Liver (tissue), 9 donors: ENCODE data around the gene FKBP1B. TPM values are rescaled to one million over a fixed set of nuclear protein-coding genes. Genes with fewer than 3 reads are reported as not detected.

Experiments
- DNase-seq: peaks from one replicate; pipeline ENCODE4 v3.0.0-alpha.2; 2017; ENCODE audit warnings: low spot score
- H3K27ac ChIP-seq, 2 donors: one replicate each; pipeline ENCODE4 v1.7.0; 2013; ENCODE audit warnings: inconsistent platforms in 2 of 2, low read length in 2 of 2, control low read depth in 1 of 2, low read depth in 1 of 2, mild to moderate bottlenecking in 1 of 2
- H3K27me3 ChIP-seq, 4 donors: one replicate each; pipeline versions ENCODE4 v1.6.1 to v1.7.0; 2013; ENCODE audit warnings: low read length in 3 of 4, inconsistent platforms in 1 of 4, mild to moderate bottlenecking in 1 of 4, moderate library complexity in 1 of 4; ENCODE audit not compliant: control insufficient read depth in 4 of 4, insufficient read depth in 4 of 4
- H3K36me3 ChIP-seq, 4 donors: one replicate each; pipeline versions ENCODE4 v1.6.1 to v1.7.0; 2013; ENCODE audit warnings: low read length in 3 of 4, mild to moderate bottlenecking in 3 of 4, low read depth in 1 of 4, moderate library complexity in 1 of 4; ENCODE audit not compliant: control insufficient read depth in 4 of 4, insufficient read depth in 3 of 4
- H3K4me1 ChIP-seq, 4 donors: one replicate each; pipeline versions ENCODE4 v1.6.1 to v1.7.0; 2013; ENCODE audit warnings: low read length in 3 of 4, mild to moderate bottlenecking in 3 of 4, moderate library complexity in 1 of 4; ENCODE audit not compliant: control insufficient read depth in 4 of 4, insufficient read depth in 4 of 4
- H3K4me3 ChIP-seq, 3 donors: one replicate each; pipeline versions ENCODE4 v1.6.1 to v1.7.0; 2013; ENCODE audit warnings: low read length in 3 of 3, control low read depth in 1 of 3, low read depth in 1 of 3, mild to moderate bottlenecking in 1 of 3
- H3K9ac ChIP-seq, 2 donors: one replicate each; pipeline ENCODE4 v1.7.0; 2013; ENCODE audit warnings: low read length in 2 of 2, mild to moderate bottlenecking in 2 of 2, moderate library complexity in 2 of 2, control low read depth in 1 of 2, low read depth in 1 of 2
- H3K9me3 ChIP-seq, 4 donors: one replicate each; pipeline versions ENCODE4 v1.6.1 to v1.7.0; 2013; ENCODE audit warnings: low read length in 3 of 4; ENCODE audit not compliant: control insufficient read depth in 4 of 4
- EGR1 ChIP-seq, 2 donors: IDR thresholded peaks; 2 replicates each; pipeline ENCODE4 v1.6.1; 2016 to 2018; ENCODE audit warnings: antibody characterized with exemption in 2 of 2, low read depth in 2 of 2
- FOXA1 ChIP-seq: IDR thresholded peaks from 2 replicates; pipeline ENCODE4 v1.6.1; 2016; ENCODE audit warnings: antibody characterized with exemption
- FOXA2 ChIP-seq: IDR thresholded peaks from 2 replicates; pipeline ENCODE4 v1.6.1; 2016; ENCODE audit warnings: antibody characterized with exemption
- GABPA ChIP-seq, 2 donors: IDR thresholded peaks in 1 of 2; conservative IDR thresholded peaks in 1 of 2; 2 replicates each; pipeline ENCODE4 v1.6.1; 2016; ENCODE audit warnings: antibody characterized with exemption in 2 of 2, mild to moderate bottlenecking in 1 of 2, moderate library complexity in 1 of 2
- HNF4A ChIP-seq, 2 donors: conservative IDR thresholded peaks; 2 replicates each; pipeline ENCODE4 v1.6.1; 2016; ENCODE audit warnings: antibody characterized with exemption in 2 of 2, mild to moderate bottlenecking in 2 of 2
- HNF4G ChIP-seq: IDR thresholded peaks from 2 replicates; pipeline ENCODE4 v1.6.1; 2016; ENCODE audit warnings: antibody characterized with exemption
- JUND ChIP-seq, 2 donors: IDR thresholded peaks; 2 replicates each; pipeline ENCODE4 v1.6.1; 2016; ENCODE audit warnings: antibody characterized with exemption in 2 of 2
- NR2F2 ChIP-seq: IDR thresholded peaks from 2 replicates; pipeline ENCODE4 v1.6.1; 2016; ENCODE audit warnings: antibody characterized with exemption
- RAD21 ChIP-seq, 2 donors: IDR thresholded peaks; 2 replicates each; pipeline ENCODE4 v1.6.1; 2016; ENCODE audit warnings: antibody characterized with exemption in 2 of 2, mild to moderate bottlenecking in 2 of 2
- REST ChIP-seq: IDR thresholded peaks from 2 replicates; pipeline ENCODE4 v1.6.1; 2016; ENCODE audit warnings: antibody characterized with exemption, mild to moderate bottlenecking
- RXRA ChIP-seq, 2 donors: IDR thresholded peaks; 2 replicates each; pipeline ENCODE4 v1.6.1; 2017 to 2018; ENCODE audit warnings: antibody characterized with exemption in 2 of 2, mild to moderate bottlenecking in 1 of 2
- SP1 ChIP-seq: IDR thresholded peaks from 2 replicates; pipeline ENCODE4 v1.6.1; 2018; ENCODE audit warnings: antibody characterized with exemption, mild to moderate bottlenecking
- TAF1 ChIP-seq: conservative IDR thresholded peaks from 2 replicates; pipeline ENCODE4 v1.6.1; 2016; ENCODE audit warnings: antibody characterized with exemption, mild to moderate bottlenecking
- YY1 ChIP-seq: IDR thresholded peaks from 2 replicates; pipeline ENCODE4 v1.6.1; 2016; ENCODE audit warnings: antibody characterized with exemption, mild to moderate bottlenecking
- ZBTB33 ChIP-seq: IDR thresholded peaks from 2 replicates; pipeline ENCODE4 v1.6.1; 2016; ENCODE audit warnings: antibody characterized with exemption
- WGBS: extraction: QIAGEN DNeasy Blood & Tissue Kit; methylation state at CpG from one replicate; pipeline ENCODE4 v1.1.7; 2013; 5-methylcytosine and 5-hydroxymethylcytosine counted together
- polyA plus RNA-seq, 2 donors: library from polyadenylated mRNA; stranded (reverse) in 1 of 2; unstranded in 1 of 2; fragments of 200-250 nt in 1 of 2; fragments of >200 nt in 1 of 2; fragmentation: Nextera tagmentation in 1 of 2; extraction: Ambion mirVana in 1 of 2; gene quantifications; one replicate each; pipeline versions ENCODE4 v1.2.1 to v1.2.3, GENCODE V29; 2013 to 2015
- total RNA-seq, 2 donors: library from RNA; depleted of rRNA; stranded (reverse); fragments of >200 nt; gene quantifications; one replicate each; pipeline ENCODE4 v1.2.3, GENCODE V29; 2014
- TF ChIP-seq, protein P1 (sequence below): IDR thresholded peaks from 2 replicates; pipeline ENCODE4 v1.6.1; 2016; ENCODE audit warnings: antibody characterized with exemption
- TF ChIP-seq, protein P2 (sequence below): fragments of 150-350 bp; IDR thresholded peaks from 2 replicates; pipeline ENCODE4 v1.5.1; 2017; ENCODE audit warnings: improper control_type of control experiment, low read depth, low read length; ENCODE audit not compliant: missing input control
- TF ChIP-seq, protein P3 (sequence below): IDR thresholded peaks from 2 replicates; pipeline ENCODE4 v1.6.1; 2016; ENCODE audit warnings: antibody characterized with exemption
- donor health status: healthy.
- donor health status: healthy.
- donor health status: healthy.
- donor health status: healthy.
- donor health status: healthy.

Gene FKBP1B
- total and polyA plus RNA-seq, 4 donors = 3.6 to 23.6 (median 11.5) TPM

DNA sequence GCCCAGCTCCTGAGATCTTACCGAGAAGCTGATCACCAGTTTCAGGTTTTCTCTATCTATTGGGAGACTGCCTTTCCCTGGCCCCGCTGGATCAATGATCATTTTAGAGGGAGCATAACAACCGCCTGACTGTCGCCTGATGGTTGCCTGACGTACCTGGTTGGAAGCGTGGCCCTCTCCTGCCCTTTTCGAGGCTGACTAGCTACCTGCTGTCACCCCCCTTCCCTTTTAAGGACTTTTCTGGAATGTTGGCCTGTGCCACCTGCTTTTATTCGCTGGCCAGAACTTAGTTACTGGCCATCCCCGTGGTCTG, 40.2 kb upstream of the FKBP1B start:
- Histone ChIP-seq H3K27ac (no peak overlapping the region), H3K36me3 (no peaks in the 10 kb centered on the region), H3K4me1 (peaks cover 3 to 10% (median 6%) of the 10 kb centered on the region in 4 donors), H3K9me3 (no peaks in the 10 kb centered on the region), H3K9ac (no peak overlapping the region), H3K4me3 (peak overlapping the region in 2 of 3 donors; percentile 42 to 54), H3K27me3 (no peaks in the 10 kb centered on the region)
- DNase-seq = no peak
- TF ChIP-seq TAF1 (no peak), JUND (IDR thresholded peaks at IDR 0.05) (no peak), HNF4A (conservative IDR thresholded peaks at IDR 0.05) (no peak), NR2F2 (no peak), YY1 (no peak), HNF4G (no peak), RXRA (IDR thresholded peaks at IDR 0.05) (no peak), REST (no peak), SP1 (no peak), GABPA (IDR thresholded peaks at IDR 0.05 in 1 of 2, conservative IDR thresholded peaks at IDR 0.05 in 1 of 2) (no peak), EGR1 (IDR thresholded peaks at IDR 0.05; ENCODE audit: low read depth in 2 of 2) (no peak), FOXA1 (no peak), RAD21 (IDR thresholded peaks at IDR 0.05) (no peak), ZBTB33 (no peak), FOXA2 (no peak)
- TF ChIP-seq, protein P1, sequence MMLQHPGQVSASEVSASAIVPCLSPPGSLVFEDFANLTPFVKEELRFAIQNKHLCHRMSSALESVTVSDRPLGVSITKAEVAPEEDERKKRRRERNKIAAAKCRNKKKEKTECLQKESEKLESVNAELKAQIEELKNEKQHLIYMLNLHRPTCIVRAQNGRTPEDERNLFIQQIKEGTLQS = no peak
- TF ChIP-seq, protein P2, sequence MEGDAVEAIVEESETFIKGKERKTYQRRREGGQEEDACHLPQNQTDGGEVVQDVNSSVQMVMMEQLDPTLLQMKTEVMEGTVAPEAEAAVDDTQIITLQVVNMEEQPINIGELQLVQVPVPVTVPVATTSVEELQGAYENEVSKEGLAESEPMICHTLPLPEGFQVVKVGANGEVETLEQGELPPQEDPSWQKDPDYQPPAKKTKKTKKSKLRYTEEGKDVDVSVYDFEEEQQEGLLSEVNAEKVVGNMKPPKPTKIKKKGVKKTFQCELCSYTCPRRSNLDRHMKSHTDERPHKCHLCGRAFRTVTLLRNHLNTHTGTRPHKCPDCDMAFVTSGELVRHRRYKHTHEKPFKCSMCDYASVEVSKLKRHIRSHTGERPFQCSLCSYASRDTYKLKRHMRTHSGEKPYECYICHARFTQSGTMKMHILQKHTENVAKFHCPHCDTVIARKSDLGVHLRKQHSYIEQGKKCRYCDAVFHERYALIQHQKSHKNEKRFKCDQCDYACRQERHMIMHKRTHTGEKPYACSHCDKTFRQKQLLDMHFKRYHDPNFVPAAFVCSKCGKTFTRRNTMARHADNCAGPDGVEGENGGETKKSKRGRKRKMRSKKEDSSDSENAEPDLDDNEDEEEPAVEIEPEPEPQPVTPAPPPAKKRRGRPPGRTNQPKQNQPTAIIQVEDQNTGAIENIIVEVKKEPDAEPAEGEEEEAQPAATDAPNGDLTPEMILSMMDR = no peak
- TF ChIP-seq, protein P3, sequence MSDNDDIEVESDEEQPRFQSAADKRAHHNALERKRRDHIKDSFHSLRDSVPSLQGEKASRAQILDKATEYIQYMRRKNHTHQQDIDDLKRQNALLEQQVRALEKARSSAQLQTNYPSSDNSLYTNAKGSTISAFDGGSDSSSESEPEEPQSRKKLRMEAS = no peak
- 72% methylated on average over 9 of the region's 9 CpGs for WGBS
